ENCODE results near the gene HCN4.

DNA sequence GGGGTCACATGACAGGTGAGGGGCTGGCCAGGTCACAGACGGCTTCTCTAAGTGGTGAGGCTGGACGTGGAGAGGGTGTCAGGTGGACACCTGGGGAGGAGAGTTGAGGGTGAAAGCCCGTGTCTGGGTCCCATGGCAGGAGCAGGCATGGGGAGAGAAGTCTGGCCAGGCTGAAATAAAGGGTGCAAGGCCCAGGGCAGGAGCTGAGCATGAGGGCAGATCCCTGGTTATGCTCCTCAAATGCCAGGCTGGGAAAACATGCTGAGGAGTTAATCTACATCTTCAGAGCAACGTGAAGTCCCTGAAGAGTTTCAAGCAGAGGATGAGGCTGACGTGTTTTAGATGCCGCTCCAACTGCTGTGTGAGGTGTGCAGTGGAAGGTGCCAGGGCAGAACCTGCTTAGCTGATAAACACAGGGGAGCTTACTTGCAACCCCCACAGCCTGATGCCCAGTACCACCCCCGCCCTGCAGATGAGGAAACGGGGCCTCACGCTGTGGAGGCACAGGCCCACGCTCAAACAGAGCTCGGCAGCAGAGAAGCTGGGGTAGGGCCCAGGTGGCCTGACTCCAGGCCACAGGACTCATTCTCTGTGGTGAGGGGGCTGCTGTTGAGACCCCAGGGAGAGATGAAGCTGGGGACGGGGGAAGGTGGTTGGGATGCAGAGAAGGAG lies 40.5 kb downstream of the HCN4 start:
- TF ChIP-seq, protein P1, sequence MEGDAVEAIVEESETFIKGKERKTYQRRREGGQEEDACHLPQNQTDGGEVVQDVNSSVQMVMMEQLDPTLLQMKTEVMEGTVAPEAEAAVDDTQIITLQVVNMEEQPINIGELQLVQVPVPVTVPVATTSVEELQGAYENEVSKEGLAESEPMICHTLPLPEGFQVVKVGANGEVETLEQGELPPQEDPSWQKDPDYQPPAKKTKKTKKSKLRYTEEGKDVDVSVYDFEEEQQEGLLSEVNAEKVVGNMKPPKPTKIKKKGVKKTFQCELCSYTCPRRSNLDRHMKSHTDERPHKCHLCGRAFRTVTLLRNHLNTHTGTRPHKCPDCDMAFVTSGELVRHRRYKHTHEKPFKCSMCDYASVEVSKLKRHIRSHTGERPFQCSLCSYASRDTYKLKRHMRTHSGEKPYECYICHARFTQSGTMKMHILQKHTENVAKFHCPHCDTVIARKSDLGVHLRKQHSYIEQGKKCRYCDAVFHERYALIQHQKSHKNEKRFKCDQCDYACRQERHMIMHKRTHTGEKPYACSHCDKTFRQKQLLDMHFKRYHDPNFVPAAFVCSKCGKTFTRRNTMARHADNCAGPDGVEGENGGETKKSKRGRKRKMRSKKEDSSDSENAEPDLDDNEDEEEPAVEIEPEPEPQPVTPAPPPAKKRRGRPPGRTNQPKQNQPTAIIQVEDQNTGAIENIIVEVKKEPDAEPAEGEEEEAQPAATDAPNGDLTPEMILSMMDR (conservative IDR thresholded peaks at IDR 0.05 in 1 of 2, IDR thresholded peaks at IDR 0.05 in 1 of 2; ENCODE audit: extremely low read depth in 1 of 2, insufficient read depth in 1 of 2, low read depth in 1 of 2, low read length in 2 of 2): no peak
- no peak for TF ChIP-seq EZH2 (IDR thresholded peaks at IDR 0.05; ENCODE audit: borderline replicate concordance, low read length)

Data from mammary epithelial cell (primary cell).